Measurements from ENCODE around the gene FETUB. TPM values are rescaled to one million over a fixed set of nuclear protein-coding genes. Genes with fewer than 3 reads are reported as not detected.

The FETUB gene
- total RNA-seq, 4 donors from 2014 or later, result not detected

GRCh38 chr3:186594591-186595113, 45.5 kb upstream of the FETUB start:
- H3K9me3 ChIP-seq, result no peaks in the 10 kb centered on the region
- no peak overlapping the region for H3K4me3 ChIP-seq
- no peak overlapping the region for H3K27ac ChIP-seq
- in situ Hi-C loops (cut with MboI; ENCODE audit: low sequenced_read_pairs in 4 of 4), result no loop called here
- TF ChIP-seq POLR2A (IDR thresholded peaks at IDR 0.05), result no peak
- H3K27me3 ChIP-seq, result no peaks in the 10 kb centered on the region
- DNase-seq (no peak), ATAC-seq (no peak)
- no peaks in the 10 kb centered on the region for H3K4me1 ChIP-seq
- intact Hi-C loops (cut with DNase I; ENCODE audit: low total_unique reads), result no loop called here
- H3K36me3 ChIP-seq, result no peaks in the 10 kb centered on the region

GRCh38 chr3:186596568-186597287, 43.5 kb upstream of the FETUB start:
- Histone ChIP-seq H3K36me3 (no peaks in the 10 kb centered on the region), H3K4me1 (no peaks in the 10 kb centered on the region), H3K9me3 (no peaks in the 10 kb centered on the region), H3K27me3 (no peaks in the 10 kb centered on the region), H3K4me3 (no peak overlapping the region), H3K27ac (no peak overlapping the region)
- intact Hi-C loops (cut with DNase I; ENCODE audit: low total_unique reads), result no loop called here
- DNase-seq (no peak), ATAC-seq (no peak)
- in situ Hi-C loops (cut with MboI; ENCODE audit: low sequenced_read_pairs in 4 of 4), result no loop called here
- TF ChIP-seq POLR2A (IDR thresholded peaks at IDR 0.05) (no peak), CTCF (IDR thresholded peaks at IDR 0.05 in 4 of 5, conservative IDR thresholded peaks at IDR 0.05 in 1 of 5) (no peak)

- TF ChIP-seq POLR2A (IDR thresholded peaks at IDR 0.05) (no peak), CTCF (IDR thresholded peaks at IDR 0.05 in 4 of 5, conservative IDR thresholded peaks at IDR 0.05 in 1 of 5) (no peak)
- intact Hi-C loops (cut with DNase I; ENCODE audit: low total_unique reads) (no loop called here), in situ Hi-C loops (cut with MboI; ENCODE audit: low sequenced_read_pairs in 4 of 4) (no loop called here)
- DNase-seq (no peak), ATAC-seq (no peak)
- no peaks in the 10 kb centered on the region for H3K9me3 ChIP-seq
- H3K36me3 ChIP-seq, result no peaks in the 10 kb centered on the region
- no peaks in the 10 kb centered on the region for H3K4me1 ChIP-seq
- H3K27me3 ChIP-seq, result no peaks in the 10 kb centered on the region
- no peak overlapping the region for H3K4me3 ChIP-seq
- H3K27ac ChIP-seq, result no peak overlapping the region
Observed at GRCh38 chr3:186598108-186598784, 42.0 kb upstream of the FETUB start.

GRCh38 chr3:186598794-186599141, 41.4 kb upstream of the FETUB start:
- intact Hi-C loops (cut with DNase I; ENCODE audit: low total_unique reads), result no loop called here

More at GRCh38 chr3:186598794-186599141, 41.4 kb upstream of the FETUB start:
- Histone ChIP-seq H3K9me3 (no peaks in the 10 kb centered on the region), H3K4me1 (no peaks in the 10 kb centered on the region), H3K36me3 (no peaks in the 10 kb centered on the region), H3K4me3 (no peak overlapping the region), H3K27ac (no peak overlapping the region), H3K27me3 (no peaks in the 10 kb centered on the region)
- in situ Hi-C loops (cut with MboI; ENCODE audit: low sequenced_read_pairs in 4 of 4), result no loop called here
- no peak for TF ChIP-seq POLR2A (IDR thresholded peaks at IDR 0.05)
- no peak for TF ChIP-seq CTCF (IDR thresholded peaks at IDR 0.05 in 4 of 5, conservative IDR thresholded peaks at IDR 0.05 in 1 of 5)
- DNase-seq, result no peak
- no peak for ATAC-seq
